RKO (cell line): ENCODE measurements around the gene TRA2B.

ENCODE experiments used
- DNase-seq: peaks from one replicate; pipeline ENCODE4 v3.0.0-alpha.2; 2016; ENCODE audit warnings: low spot score

Gene TRA2B

DNA sequence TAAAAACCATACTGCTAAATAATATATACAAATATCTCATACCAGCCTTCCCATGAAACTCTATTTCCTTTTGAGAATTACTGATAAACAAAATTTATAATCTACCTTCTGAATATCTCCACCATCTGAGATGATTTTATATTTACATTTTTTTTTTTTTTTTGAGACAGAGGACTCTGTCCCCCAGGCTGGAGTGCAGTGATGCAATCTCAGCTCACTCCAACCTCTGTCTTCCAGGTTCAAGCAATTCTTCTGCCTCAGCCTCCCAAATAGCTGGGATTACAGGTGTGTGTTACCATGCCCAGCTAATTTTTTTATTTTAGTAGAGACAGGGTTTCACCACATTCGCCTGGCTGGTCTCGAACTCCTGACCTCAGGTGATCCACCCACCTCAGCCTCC, 70.2 kb downstream of the TRA2B start:
- DNase-seq, result no peak

DNA sequence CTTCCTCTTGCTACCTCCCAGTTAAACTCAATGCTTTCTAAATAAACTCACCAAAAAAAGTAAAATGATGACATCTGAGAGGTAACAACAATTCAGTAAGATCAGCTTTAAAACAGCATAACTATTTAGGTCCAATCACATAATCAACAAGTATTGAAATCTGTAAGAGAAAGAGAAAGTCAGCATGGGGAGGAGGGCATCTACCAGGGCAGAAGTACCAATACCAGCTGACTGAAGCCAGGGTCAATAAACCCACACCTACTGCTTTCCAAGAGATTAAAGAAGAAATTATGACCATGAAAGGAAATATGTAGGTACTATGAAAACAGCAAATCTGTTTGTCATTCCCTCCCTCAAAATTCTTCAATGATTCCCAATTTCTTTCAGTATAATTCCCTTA, 70.8 kb downstream of the TRA2B start:
- no peak for DNase-seq

DNA sequence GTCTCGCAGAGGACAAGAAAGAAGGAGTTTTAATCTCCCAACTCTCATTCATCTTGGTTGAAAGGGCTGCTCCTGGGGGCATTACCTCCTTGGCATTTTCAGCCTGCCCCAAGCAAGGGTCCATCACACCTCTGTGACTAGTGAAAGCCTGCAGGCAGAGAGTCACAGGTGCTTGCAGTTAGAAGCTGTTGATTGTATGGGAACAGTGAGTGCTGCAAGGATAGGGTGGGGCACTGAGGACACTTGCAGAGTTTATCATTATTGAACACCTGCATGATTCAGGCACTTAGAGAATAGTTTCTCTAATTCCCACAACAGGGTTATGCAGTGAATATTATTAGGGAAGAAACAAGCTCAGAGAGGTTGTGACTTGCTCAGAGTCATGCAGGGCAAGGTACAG, 71.3 kb downstream of the TRA2B start:
- DNase-seq, result no peak
